22Rv1 (cell line): ENCODE measurements around the gene DUOXA1.

ENCODE experiments used
- H3K27ac ChIP-seq: fragments of 450-650 bp; 2 replicates; pipeline ENCODE4 v1.5.1; 2017
- CTCF ChIP-seq: fragments of 450-650 bp; IDR thresholded peaks from 2 replicates; pipeline ENCODE4 v1.5.1; 2017; ENCODE audit warnings: mild to moderate bottlenecking
- ZFX ChIP-seq: fragments of 450-650 bp; IDR thresholded peaks from 2 replicates; pipeline ENCODE4 v1.6.1; 2017; ENCODE audit warnings: antibody characterized with exemption, borderline replicate concordance

DUOXA1 gene

GRCh38 chr15:45122719-45123118 is 7.0 kb downstream of the DUOXA1 start:
- TF ChIP-seq ZFX (no peak), CTCF (no peak)
- H3K27ac ChIP-seq = no peak overlapping the region

GRCh38 chr15:45121706-45122417 is 7.8 kb downstream of the DUOXA1 start:
- no peak overlapping the region for H3K27ac ChIP-seq
- TF ChIP-seq ZFX = no peak
- TF ChIP-seq CTCF = no peak

- H3K27ac ChIP-seq = no peak overlapping the region
- no peak for TF ChIP-seq ZFX
- TF ChIP-seq CTCF = no peak
Observed at GRCh38 chr15:45121020-45121419, 8.7 kb downstream of the DUOXA1 start.

- TF ChIP-seq ZFX (no peak), CTCF (no peak)
- no peak overlapping the region for H3K27ac ChIP-seq
Observed at GRCh38 chr15:45120081-45120972, 9.4 kb downstream of the DUOXA1 start.

GRCh38 chr15:45118996-45119395 is 10.7 kb downstream of the DUOXA1 start:
- no peak overlapping the region for H3K27ac ChIP-seq
- TF ChIP-seq CTCF (no peak), ZFX (no peak)

GRCh38 chr15:45118131-45118588 is 11.5 kb downstream of the DUOXA1 start:
- no peak overlapping the region for H3K27ac ChIP-seq
- TF ChIP-seq ZFX (no peak), CTCF (peak; percentile 99)
